Hepatocyte (in vitro differentiated cells): ENCODE measurements around the gene GPAT2.
"Not testable (repeated sequence)": the region's sequence is repeated elsewhere in the genome, so short reads cannot be mapped to it uniquely, and the experiment has no call there.

Experiments used
- CTCF ChIP-seq: fragments of 200-600 bp; sonication (generic); IDR thresholded peaks from 2 replicates; pipeline ENCODE4 v1.5.1; 2016; ENCODE audit warnings: antibody characterized with exemption, mild to moderate bottlenecking; ENCODE audit not compliant: poor library complexity
- EZH2 ChIP-seq: fragments of 200-600 bp; sonication (generic); IDR thresholded peaks from 2 replicates; pipeline ENCODE4 v1.6.1; 2016; ENCODE audit warnings: antibody characterized with exemption, mild to moderate bottlenecking, borderline replicate concordance
- EZH2phosphoT487 ChIP-seq: fragments of 200-600 bp; sonication (generic); IDR thresholded peaks from one replicate; pipeline ENCODE4 v1.6.1; 2018; ENCODE audit warnings: antibody characterized with exemption, mild to moderate bottlenecking, low read depth, moderate library complexity; ENCODE audit not compliant: unreplicated experiment, severe bottlenecking

GRCh38 chr2:95992102-95992501, 42.6 kb downstream of the GPAT2 start:
- not testable (repeated sequence) for TF ChIP-seq CTCF, EZH2, EZH2phosphoT487
